Heart right ventricle (tissue), 16 donors: ENCODE measurements around the gene CDK10. TPM values are rescaled to one million over a fixed set of nuclear protein-coding genes. Genes with fewer than 3 reads are reported as not detected.

Experiments used
- ATAC-seq, 8 donors: fragments of 200-7000 bp; cut with Tn5 transposase; one replicate each; pipeline ENCODE4 v1.9.1; 2020; ENCODE audit warnings: mild to moderate bottlenecking in 8 of 8, moderate library complexity in 8 of 8, moderate number of reproducible peaks in 1 of 8
- DNase-seq, 2 donors: peaks; one replicate each; pipeline ENCODE4 v3.0.0-alpha.2; 2020
- H3K27ac ChIP-seq, 10 donors: fragments of 200-600 bp; sonication (generic) in 2 of 10; one replicate each; pipeline versions ENCODE4 v1.5.0 to v1.8.0; 2020 to 2022; ENCODE audit warnings: mild to moderate bottlenecking in 3 of 10
- H3K27me3 ChIP-seq, 7 donors: fragments of 200-600 bp; one replicate each; pipeline ENCODE4 v1.8.0; 2021 to 2022; ENCODE audit warnings: mild to moderate bottlenecking in 2 of 7
- H3K36me3 ChIP-seq, 9 donors: fragments of 200-600 bp; sonication (generic) in 1 of 9; one replicate each; pipeline versions ENCODE4 v1.5.0 to v1.8.0; 2020 to 2022; ENCODE audit warnings: mild to moderate bottlenecking in 2 of 9
- H3K4me1 ChIP-seq, 9 donors: fragments of 200-600 bp; sonication (generic) in 1 of 9; one replicate each; pipeline versions ENCODE4 v1.5.0 to v1.8.0; 2020 to 2022; ENCODE audit warnings: mild to moderate bottlenecking in 4 of 9
- H3K4me3 ChIP-seq, 10 donors: fragments of 200-600 bp; sonication (generic) in 2 of 10; one replicate each; pipeline versions ENCODE4 v1.5.0 to v1.8.0; 2020 to 2022; ENCODE audit warnings: mild to moderate bottlenecking in 7 of 10, moderate library complexity in 2 of 10
- H3K9me3 ChIP-seq, 11 donors: fragments of 200-600 bp in 10 of 11; sonication (generic) in 2 of 11; one replicate each; pipeline versions ENCODE4 v1.5.0 to v1.8.0; 2013 to 2022; ENCODE audit warnings: mild to moderate bottlenecking in 2 of 11, control low read depth in 1 of 11, moderate library complexity in 1 of 11
- WGBS, 2 donors: extraction: QIAGEN DNeasy Blood & Tissue Kit; methylation state at CpG; one replicate each; pipeline ENCODE4 v1.1.7; 2013; ENCODE audit warnings: inconsistent platforms in 1 of 2; 5-methylcytosine and 5-hydroxymethylcytosine counted together
- intact Hi-C, 10 donors: fragments of 100-400 bp; cut with DNase I; formaldehyde crosslinking; loops; one replicate each; pipeline versions ENCODE4 v1.11.1 to v1.14.2; 2022
- polyA plus RNA-seq, 2 donors: library from polyadenylated mRNA; stranded (reverse); fragments of 200-250 nt; gene quantifications; one replicate each; pipeline ENCODE4 v1.2.3, GENCODE V29; 2013
- total RNA-seq, 10 donors: library from RNA; stranded (reverse); fragmentation: NEBNext Ultra II Directional in 3 of 10; extraction: Animal tissue kit (Norgen Biotek cat#: 25700) in 3 of 10; gene quantifications; one replicate each; pipeline versions ENCODE4 v1.2.1 to v1.2.4, GENCODE V29; 2021 to 2023
- TF ChIP-seq, protein P1 (sequence below), 9 donors: fragments of 200-600 bp; sonication (generic) in 2 of 9; IDR thresholded peaks; one replicate each; pipeline versions ENCODE4 v1.5.0 to v1.8.0; 2021 to 2022; ENCODE audit warnings: antibody characterized with exemption in 9 of 9, mild to moderate bottlenecking in 5 of 9, moderate library complexity in 1 of 9
- donor health status: Arrhythmogenic right ventricular cardiomyopathy.
- donor health status: ischemic (EF 13 %, LVEDD 7.1; RV severe dilation, severe dysfunction).
- donor health status: healthy with polysubstance abuse.
- donor health status: DM: no; HTN: yes; CAD: no.
- donor health status: DM: no; HTN: no; CAD: no.
- donor health status: ischemic (EF 25% LVEDD 6.9; RV normal size, moderate dysfunction).
- donor health status: ischemic (EF 25% LVEDD 5.7; RV mildly dilated, moderate dysfunction).
- donor health status: healthy.
- donor health status: DM: yes; HTN: yes; CAD: no.
- donor health status: Ischemic cardiomyopathy.
- donor health status: ischemic (EF 35%, LVEDD 5.7; RV mildly dilated, moderate dysfunction).
- donor health status: nonischemic (EF 11% LVEDD 7.7; RV severe dilation, severe dysfunction).
- donor health status: DM: yes; HTN: yes; CAD: no.
- donor health status: PGD.
- donor health status: ischemic (EF 29% LVEDD 5.4; RV normal size, mild dysfunction).
- donor health status: nonischemic (EF 23%, LVEDD 6.1; RV moderate dilation, normal function).

CDK10 gene
- total and polyA plus RNA-seq, 12 donors, result 14.7 to 63.4 (median 21.7) TPM

DNA sequence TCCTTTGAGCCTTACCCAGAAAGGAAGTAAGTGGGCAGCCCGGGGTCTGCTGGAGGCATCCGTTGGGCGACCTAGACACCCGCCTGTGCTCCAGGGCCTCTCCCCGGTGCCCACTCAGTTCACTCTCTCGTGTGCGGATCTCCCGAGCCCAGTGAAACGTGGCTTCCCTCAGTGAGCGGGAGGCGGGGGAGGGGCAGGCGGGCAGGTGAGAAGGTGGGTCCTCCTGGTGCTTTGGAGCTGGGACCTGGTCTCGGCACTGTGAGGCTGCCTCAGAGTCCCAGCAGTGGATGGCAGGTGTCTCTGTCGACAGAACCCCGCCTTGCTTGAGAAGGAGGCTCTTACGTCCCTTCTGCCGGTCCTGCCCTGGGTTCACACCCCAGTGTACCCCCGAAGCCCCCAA, 42.8 kb downstream of the CDK10 start:
- no peaks in the 10 kb centered on the region for H3K9me3 ChIP-seq
- H3K27ac ChIP-seq, result no peak overlapping the region
- intact Hi-C loops, result no loop called here
- WGBS, 2 donors, result 93% methylated on average over 18 of the region's 18 CpGs
- TF ChIP-seq, protein P1, sequence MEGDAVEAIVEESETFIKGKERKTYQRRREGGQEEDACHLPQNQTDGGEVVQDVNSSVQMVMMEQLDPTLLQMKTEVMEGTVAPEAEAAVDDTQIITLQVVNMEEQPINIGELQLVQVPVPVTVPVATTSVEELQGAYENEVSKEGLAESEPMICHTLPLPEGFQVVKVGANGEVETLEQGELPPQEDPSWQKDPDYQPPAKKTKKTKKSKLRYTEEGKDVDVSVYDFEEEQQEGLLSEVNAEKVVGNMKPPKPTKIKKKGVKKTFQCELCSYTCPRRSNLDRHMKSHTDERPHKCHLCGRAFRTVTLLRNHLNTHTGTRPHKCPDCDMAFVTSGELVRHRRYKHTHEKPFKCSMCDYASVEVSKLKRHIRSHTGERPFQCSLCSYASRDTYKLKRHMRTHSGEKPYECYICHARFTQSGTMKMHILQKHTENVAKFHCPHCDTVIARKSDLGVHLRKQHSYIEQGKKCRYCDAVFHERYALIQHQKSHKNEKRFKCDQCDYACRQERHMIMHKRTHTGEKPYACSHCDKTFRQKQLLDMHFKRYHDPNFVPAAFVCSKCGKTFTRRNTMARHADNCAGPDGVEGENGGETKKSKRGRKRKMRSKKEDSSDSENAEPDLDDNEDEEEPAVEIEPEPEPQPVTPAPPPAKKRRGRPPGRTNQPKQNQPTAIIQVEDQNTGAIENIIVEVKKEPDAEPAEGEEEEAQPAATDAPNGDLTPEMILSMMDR (IDR thresholded peaks at IDR 0.05), result no peak
- H3K4me3 ChIP-seq, result no peak overlapping the region
- peaks cover 0 to 14% (median 7%) of the 10 kb centered on the region in 9 donors for H3K4me1 ChIP-seq
- DNase-seq (no peak), ATAC-seq (no peak)
- H3K36me3 ChIP-seq, result peaks cover 12 to 96% (median 50%) of the 10 kb centered on the region in 9 donors
- no peaks in the 10 kb centered on the region for H3K27me3 ChIP-seq

DNA sequence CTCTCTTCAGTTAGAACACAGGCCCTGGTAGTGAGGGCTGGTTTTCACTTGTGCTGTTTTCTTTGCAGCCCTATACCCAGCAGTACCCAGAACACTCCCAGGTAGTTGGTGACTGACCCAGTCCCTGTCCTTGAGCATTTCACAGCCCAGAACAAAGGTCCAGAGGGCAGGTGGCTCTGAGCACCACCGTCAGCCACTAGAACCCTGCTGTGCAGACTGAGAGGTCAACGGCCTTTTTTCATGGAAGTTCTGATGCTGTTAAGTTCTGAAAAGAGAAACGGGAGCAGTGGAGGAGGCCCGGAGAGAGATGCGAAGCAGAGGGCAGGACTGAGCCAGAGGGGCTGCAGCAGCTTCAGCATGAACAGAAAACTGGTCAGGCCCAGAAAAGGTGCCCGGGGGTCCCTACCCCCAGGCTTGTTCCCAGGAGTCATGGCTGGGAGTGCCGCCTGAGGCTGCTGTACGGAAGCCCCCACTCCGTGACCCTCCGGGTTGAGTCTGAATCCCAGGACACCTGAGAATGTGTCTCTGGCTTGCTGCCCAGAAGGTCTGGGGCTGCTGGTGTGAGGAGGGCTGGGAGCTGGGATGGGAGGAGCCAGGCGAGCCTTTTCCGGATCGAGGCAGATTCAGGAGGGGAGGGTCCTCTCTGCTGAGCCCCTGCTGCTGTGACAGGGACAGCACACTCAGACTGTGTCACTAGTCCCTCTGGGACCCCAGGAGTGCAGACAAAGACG, 43.5 kb downstream of the CDK10 start:
- Histone ChIP-seq H3K4me3 (no peak overlapping the region), H3K4me1 (peaks cover 0 to 7% (median 0%) of the 10 kb centered on the region in 9 donors), H3K27me3 (no peaks in the 10 kb centered on the region), H3K9me3 (no peaks in the 10 kb centered on the region), H3K36me3 (peaks cover 12 to 96% (median 57%) of the 10 kb centered on the region in 9 donors), H3K27ac (no peak overlapping the region)
- 45 to 64% methylated on average over 14 of the region's 14 CpGs for WGBS, 2 donors
- intact Hi-C loops, result no loop called here
- ATAC-seq (peak in 2 of 8 donors; percentile 24 to 36), DNase-seq (no peak)
- TF ChIP-seq, protein P1 (IDR thresholded peaks at IDR 0.05), result no peak

DNA sequence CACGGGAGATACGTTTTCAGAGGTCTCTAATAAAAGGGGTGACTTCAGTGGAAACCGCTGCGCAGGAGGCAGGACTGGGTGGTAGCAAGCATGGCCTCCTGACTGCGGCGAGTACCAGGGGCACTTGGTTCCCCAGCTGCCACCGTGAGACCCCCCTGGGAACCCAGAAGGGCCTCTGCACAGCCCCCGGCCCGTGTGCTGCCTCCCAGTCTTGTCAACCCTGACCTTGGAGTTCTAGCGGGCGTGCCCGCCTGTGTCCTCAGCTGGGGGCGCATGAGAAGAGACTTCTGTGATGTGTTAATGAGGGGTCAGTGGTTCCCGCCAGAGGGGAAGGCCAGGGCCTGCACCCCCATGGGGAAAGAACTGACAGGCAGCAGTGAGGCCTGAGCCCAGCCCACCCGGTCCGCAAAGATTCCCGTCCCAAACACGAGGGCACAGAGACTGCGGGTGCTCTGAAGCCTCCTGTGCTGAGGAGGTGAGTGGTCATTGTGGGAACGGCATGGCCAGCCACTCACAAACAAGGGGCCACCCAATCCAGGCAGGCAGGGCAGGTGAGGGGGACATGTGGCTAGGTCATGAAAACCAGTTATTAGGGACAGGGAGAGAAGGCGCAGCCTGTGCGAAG, 44.2 kb downstream of the CDK10 start:
- Histone ChIP-seq H3K27ac (no peak overlapping the region), H3K4me1 (peaks cover 0 to 3% (median 0%) of the 10 kb centered on the region in 9 donors), H3K4me3 (no peak overlapping the region), H3K9me3 (no peaks in the 10 kb centered on the region), H3K36me3 (peaks cover 12 to 96% (median 63%) of the 10 kb centered on the region in 9 donors), H3K27me3 (no peaks in the 10 kb centered on the region)
- WGBS, 2 donors, result 75 to 78% methylated on average over 22 of the region's 22 CpGs
- TF ChIP-seq, protein P1 (IDR thresholded peaks at IDR 0.05), result no peak
- intact Hi-C loops, result no loop called here
- ATAC-seq, result peak in 2 of 8 donors; percentile 10 to 18
- DNase-seq, result no peak

DNA sequence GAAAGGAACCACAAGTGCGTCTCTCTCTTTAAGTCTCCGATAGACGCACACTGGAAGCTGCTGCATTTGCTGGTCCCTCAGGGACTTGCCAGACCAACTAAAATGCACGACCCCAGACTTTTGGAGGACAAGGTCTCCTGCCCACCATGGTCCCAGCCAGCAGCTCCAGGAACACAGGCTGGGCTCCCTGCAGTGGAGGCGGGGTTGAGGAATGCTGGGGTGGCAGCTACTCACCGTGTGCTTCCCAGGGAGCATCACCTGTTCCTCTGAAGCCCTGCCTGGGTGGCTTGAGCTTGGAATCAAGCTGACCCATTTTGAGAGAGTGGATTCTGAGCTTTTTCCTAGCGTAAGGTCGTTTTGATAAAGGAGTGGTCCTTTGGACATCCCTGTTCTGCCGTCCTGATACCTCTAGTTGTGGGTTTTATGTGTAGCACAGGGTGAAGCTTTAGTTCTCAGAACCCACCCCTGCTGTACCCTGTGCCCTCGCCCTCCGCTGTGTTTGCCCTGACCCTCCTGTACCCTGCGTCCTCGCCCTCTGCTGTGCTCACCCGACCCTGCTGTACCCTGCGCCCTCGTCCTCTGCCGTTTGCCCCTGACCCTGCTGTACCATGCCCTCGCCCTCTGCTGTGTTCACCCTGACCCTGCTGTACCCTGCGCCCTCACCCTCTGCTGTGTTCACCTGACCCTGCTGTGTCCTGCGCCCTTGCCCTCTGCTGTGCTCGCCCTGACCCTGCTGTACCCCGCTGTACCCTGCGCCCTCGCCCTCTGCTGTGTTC, 45.8 kb downstream of the CDK10 start:
- intact Hi-C loops, result no loop called here
- H3K27ac ChIP-seq, result no peak overlapping the region
- ATAC-seq, result peak in 1 of 8 donors; percentile 15

More for the DNA sequence above, 45.8 kb downstream of the CDK10 start:
- Histone ChIP-seq H3K27me3 (no peaks in the 10 kb centered on the region), H3K4me3 (no peak overlapping the region), H3K36me3 (peaks cover 17 to 96% (median 67%) of the 10 kb centered on the region in 9 donors), H3K4me1 (peaks cover 0 to 3% (median 0%) of the 10 kb centered on the region in 9 donors), H3K9me3 (no peaks in the 10 kb centered on the region)
- 90 to 92% methylated on average over 24 of the region's 24 CpGs for WGBS, 2 donors
- DNase-seq, result no peak
- TF ChIP-seq, protein P1 (IDR thresholded peaks at IDR 0.05), result no peak
